Activated CD8-positive, alpha-beta memory T cell treated with anti-CD3 and anti-CD28 coated beads, Interleukin-2, amount 10 ng/mL, durations not matched to agents 7 days and 5 days (primary cell): ENCODE measurements around the gene EZH1. TPM values are rescaled to one million over a fixed set of nuclear protein-coding genes. Genes with fewer than 3 reads are reported as not detected.
A peak's percentile ranks its signal among the peaks of the same experiment; 100 is the strongest.
"Not testable (repeated sequence)": the region's sequence is repeated elsewhere in the genome, so short reads cannot be mapped to it uniquely, and the experiment has no call there.

Source experiments
- ATAC-seq: fragments of 150-1000 bp; cut with Tn5 transposase; one replicate; pipeline ENCODE4 v1.10.0; 2021; ENCODE audit warnings: moderate library complexity
- CTCF ChIA-PET: fragments of 350-600 bp; sonication (Branson Sonifier 250); formaldehyde crosslinking; loops from one replicate; lab custom pipeline; 2021; ENCODE audit warnings: antibody characterized with exemption; lab: Charles Lee
- DNase-seq: peaks from one replicate; pipeline ENCODE4 v3.0.0-alpha.2; 2020
- H3K27ac Mint-ChIP-seq: one replicate; pipeline ENCODE4 v1.8.0; 2021; ENCODE audit warnings: mild to moderate bottlenecking, mixed read lengths
- H3K27me3 Mint-ChIP-seq: one replicate; pipeline ENCODE4 v1.8.0; 2021; ENCODE audit warnings: mixed read lengths
- H3K36me3 Mint-ChIP-seq: one replicate; pipeline ENCODE4 v1.8.0; 2021; ENCODE audit warnings: mild to moderate bottlenecking, mixed read lengths
- H3K4me1 Mint-ChIP-seq: one replicate; pipeline ENCODE4 v1.8.0; 2021; ENCODE audit warnings: mixed read lengths
- H3K4me3 Mint-ChIP-seq: one replicate; pipeline ENCODE4 v1.8.0; 2021; ENCODE audit warnings: mild to moderate bottlenecking, moderate library complexity, mixed read lengths
- H3K9me3 Mint-ChIP-seq: one replicate; pipeline ENCODE4 v1.8.0; 2022; ENCODE audit warnings: low read depth, mixed read lengths
- total RNA-seq, 2 experiments: library from RNA; stranded (reverse); gene quantifications; one replicate each; pipeline ENCODE4 v1.2.3, GENCODE V29; 2021

Gene EZH1
- total RNA-seq, 2 experiments from 2014 or later: 39.9 to 46.5 TPM

DNA sequence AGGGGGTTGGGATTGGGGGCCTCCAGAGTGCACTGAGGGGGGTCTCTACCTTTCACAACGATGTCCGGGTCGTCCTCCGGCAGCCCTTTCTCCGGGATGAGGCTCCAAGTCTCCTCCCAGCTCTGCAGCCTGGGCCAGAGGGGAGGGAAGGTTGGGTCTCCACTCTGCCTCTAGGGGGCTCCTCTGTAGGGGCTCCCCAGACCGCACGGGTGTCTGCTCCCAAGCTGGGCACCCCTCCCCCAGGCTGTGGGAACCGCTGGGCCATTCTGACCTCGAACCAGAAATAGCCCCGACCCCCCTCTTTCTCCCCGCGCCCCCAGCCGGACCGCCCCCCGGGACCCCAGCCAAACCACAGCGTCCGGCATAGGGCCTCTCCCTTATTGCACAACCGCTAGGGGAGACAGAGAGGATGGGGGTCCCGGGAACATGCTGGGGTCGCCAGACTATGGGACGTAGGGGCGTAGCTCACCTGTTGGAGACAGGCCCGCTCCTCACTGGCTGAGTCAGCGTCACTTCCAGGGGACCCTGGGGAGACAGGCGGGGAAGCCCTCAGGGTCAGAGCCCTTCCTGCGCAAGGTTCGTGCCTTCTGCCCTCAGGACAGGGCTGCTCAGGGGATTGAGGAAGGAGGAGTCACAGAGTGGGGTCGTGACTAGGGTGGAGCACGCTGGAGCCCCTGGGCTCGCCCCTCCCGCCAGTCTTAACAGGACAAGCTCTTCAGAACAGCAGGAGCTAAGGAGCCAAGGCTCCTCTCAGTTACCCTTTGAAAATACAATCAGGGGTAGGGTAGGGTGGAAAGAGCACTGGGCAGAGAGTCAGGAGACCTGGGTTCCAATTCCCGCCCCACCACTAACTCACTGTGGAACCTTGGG is 70.7 kb downstream of the EZH1 start:
- Mint-ChIP-seq H3K4me3 (no peak overlapping the region), H3K27me3 (peaks cover 57% of the 10 kb centered on the region)

DNA sequence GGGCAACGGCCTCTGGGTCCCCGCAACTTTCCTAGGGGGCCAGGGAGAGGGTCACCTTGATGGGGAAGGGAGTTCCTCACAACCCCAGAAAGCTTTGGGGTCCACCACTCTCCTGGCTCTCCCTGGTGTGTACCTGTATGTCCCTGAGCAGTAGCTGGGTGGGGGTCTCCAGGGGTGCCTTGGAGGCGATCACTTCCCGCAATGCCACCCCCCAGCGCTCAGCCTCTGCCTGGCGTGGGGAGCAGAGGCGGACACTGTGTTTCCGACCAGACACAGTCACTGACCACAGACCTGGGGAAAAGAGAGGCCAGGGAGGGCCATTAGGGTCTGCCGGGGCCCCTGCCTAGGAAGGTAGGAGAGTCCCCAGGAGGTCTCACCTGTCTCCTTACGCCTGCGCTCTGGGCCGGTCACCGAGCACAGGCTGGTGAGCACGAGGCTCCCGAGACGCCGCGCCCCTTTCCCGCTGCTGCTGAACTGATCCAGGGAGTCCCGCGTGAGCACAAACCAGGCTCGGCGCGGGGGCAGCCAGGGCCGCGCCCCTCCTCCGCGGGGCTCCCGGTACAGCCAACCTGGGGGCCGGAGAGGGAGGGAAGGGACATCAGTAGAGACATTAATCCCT is 71.5 kb downstream of the EZH1 start:
- peaks cover 1% of the 10 kb centered on the region for H3K36me3 Mint-ChIP-seq
- ATAC-seq (no peak), DNase-seq (no peak)
- CTCF ChIA-PET: interaction anchor here (1.0 to 2.0 kb wide), 6 partner anchors 10 to 95 kb away, joined by 3 to 10 read pairs (median 5); partner anchors contain the start of genes RETREG3, TUBG1 and TUBG2
- H3K9me3 Mint-ChIP-seq: no peaks in the 10 kb centered on the region
- H3K27me3 Mint-ChIP-seq: peaks cover 60% of the 10 kb centered on the region
- H3K27ac Mint-ChIP-seq: no peak overlapping the region
- H3K4me3 Mint-ChIP-seq: no peak overlapping the region
- peaks cover 42% of the 10 kb centered on the region for H3K4me1 Mint-ChIP-seq

More for the DNA sequence above, 70.7 kb downstream of the EZH1 start:
- Mint-ChIP-seq H3K9me3 (no peaks in the 10 kb centered on the region), H3K27ac (no peak overlapping the region), H3K4me1 (peaks cover 46% of the 10 kb centered on the region), H3K36me3 (peaks cover under 1% of the 10 kb centered on the region)
- CTCF ChIA-PET: interaction anchor here (1.7 to 2.0 kb wide), 4 partner anchors 9 to 96 kb away, joined by 4 to 10 read pairs (median 5); partner anchors contain the start of genes RETREG3, TUBG1 and TUBG2
- DNase-seq (no peak), ATAC-seq (no peak)

DNA sequence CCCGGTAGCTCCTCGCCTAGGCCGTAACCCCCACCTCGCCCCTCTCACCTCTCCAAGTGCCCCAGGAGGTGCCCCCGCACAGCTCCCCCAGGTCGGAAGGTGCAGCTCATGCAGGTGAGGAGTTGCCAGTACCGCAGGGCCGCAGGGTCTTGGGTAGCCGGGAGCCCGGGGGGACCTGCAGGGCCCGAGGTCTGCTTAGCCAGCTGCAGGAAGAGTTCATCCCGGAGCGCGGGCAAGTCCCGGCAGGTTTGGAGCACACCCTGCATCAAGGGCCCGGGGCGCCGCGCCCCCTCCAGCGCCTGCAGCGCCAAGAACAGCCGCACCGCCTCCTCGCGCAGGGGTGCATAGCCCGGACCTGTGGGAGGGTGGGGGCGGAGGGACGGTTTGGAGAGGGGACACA is 72.8 kb downstream of the EZH1 start:
- Mint-ChIP-seq H3K4me1 (peaks cover 34% of the 10 kb centered on the region), H3K27me3 (peaks cover 60% of the 10 kb centered on the region)
- CTCF ChIA-PET: interaction anchor here (0.6 to 2.2 kb wide), 6 partner anchors 10 to 93 kb away, joined by 3 to 16 read pairs (median 4); partner anchors contain the start of genes RETREG3 and TUBG2

DNA sequence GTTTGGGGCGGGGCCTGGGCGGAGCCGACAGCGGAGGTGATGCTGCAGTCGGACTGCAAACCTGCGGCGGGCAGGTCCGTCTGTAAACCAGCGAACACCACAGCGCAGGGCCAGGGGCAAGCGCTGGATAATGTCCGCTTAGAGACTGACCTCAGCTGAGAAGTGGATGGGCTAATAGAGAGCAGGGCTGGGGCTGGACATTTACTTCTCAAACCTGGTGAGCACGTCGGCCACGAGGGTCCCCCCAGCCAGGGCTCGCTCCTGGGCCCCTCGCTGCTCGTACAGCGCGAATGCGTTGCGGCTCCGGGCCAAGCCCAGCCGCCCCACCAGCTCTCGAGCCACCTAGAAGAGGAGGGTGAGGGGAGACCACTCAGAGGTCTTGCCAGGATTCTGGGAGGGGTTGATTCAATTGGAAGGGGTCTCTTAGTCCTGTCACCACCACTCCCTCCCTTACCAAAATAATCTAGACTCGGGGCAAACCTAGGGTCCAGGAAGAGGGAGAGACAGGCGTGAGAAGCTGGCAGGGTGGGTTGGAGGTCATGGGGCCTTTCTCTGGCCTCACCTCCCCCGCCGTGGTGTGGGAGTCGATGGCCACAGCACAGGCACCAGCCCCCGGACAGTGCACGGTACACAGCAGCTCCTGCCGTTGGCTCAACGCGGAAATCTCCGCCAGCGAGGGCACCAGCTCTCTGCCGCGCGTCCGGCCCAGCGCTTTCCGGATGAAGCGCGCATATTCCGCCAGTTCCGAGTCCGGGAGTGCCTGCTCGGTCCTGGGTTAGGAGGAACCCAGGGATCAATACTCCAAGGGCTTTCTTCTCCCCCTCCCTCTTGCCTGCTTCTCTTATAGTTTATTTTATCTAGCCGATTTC is 73.8 kb downstream of the EZH1 start:
- no peak for DNase-seq
- peaks cover 1% of the 10 kb centered on the region for H3K36me3 Mint-ChIP-seq
- H3K9me3 Mint-ChIP-seq: no peaks in the 10 kb centered on the region
- H3K27me3 Mint-ChIP-seq: peaks cover 56% of the 10 kb centered on the region
- peak overlapping the region; percentile 52 for H3K4me3 Mint-ChIP-seq
- H3K4me1 Mint-ChIP-seq: peaks cover 28% of the 10 kb centered on the region
- CTCF ChIA-PET: interaction anchor here (0.6 to 2.2 kb wide), 4 partner anchors 8 to 92 kb away, joined by 3 to 16 read pairs (median 6); partner anchors contain the start of gene RETREG3
- ATAC-seq: no peak
- H3K27ac Mint-ChIP-seq: no peak overlapping the region

More for the DNA sequence above, 72.8 kb downstream of the EZH1 start:
- H3K9me3 Mint-ChIP-seq: no peaks in the 10 kb centered on the region
- ATAC-seq (no peak), DNase-seq (no peak)
- no peak overlapping the region for H3K4me3 Mint-ChIP-seq
- no peak overlapping the region for H3K27ac Mint-ChIP-seq
- peaks cover 1% of the 10 kb centered on the region for H3K36me3 Mint-ChIP-seq

DNA sequence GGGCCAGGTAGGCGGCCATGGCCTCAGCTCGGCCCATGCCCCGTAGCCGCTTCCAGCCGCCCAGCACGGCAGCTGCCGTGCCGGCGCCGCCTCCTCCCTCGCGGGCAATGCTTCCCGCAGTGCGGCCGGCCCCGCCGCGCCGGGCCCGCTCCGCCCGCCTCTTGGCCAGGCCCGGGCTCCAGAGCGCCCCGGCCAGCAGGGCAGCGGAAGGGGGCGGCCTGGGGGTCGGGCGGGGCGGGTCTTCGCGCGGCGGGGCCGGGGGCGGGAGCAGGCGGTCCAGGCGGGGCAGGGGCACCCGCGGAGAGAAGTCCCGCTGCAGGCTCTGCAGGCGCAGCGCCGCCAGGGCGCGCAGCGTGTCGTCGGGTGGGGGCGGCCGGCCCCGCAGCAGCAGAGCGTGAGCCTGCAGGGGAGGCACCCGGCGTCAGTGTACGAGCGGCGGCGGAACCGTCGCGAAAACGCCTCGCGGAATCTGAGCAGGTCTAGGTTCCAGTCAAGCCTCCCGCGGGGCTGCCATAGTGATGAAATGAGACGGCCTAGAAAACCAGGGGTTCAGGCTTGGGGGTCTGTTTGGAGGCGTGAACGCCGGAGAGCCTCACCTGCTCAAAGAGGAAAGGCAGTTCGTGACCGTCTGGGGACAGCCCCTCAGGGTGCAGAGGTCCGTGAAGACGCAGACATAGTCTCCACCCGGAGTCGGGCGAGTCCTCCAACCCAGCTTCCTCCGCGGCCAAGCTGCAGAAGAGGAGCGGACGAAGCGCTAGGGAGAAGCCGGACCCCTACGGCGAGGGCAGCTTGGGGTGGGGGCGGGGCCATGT is 74.7 kb downstream of the EZH1 start:
- ATAC-seq: peak; percentile 69
- peaks cover 1% of the 10 kb centered on the region for H3K36me3 Mint-ChIP-seq
- CTCF ChIA-PET: interaction anchor here (0.6 to 1.9 kb wide), 6 partner anchors 9 to 305 kb away, joined by 3 to 16 read pairs (median 4); partner anchors contain the start of genes CCR10 and TUBG2
- no peak overlapping the region for H3K27ac Mint-ChIP-seq
- peak overlapping the region; percentile 52 for H3K4me3 Mint-ChIP-seq
- peaks cover 23% of the 10 kb centered on the region for H3K4me1 Mint-ChIP-seq
- H3K27me3 Mint-ChIP-seq: peaks cover 51% of the 10 kb centered on the region
- no peaks in the 10 kb centered on the region for H3K9me3 Mint-ChIP-seq
- no peak for DNase-seq

DNA sequence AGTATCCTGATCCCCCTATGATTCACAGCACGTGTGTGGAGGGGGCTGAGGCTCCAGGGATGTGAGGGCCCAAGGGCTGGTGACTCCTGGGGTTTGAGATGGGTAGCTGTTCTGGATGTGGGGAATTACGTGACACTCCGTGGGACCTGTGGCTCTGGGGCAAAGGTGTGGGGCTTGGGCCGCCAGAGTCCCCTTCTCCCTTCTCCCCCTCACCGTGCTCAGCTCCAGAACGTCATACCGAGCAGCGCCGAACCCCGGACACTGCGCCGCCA is 75.2 kb downstream of the EZH1 start:
- H3K4me3 Mint-ChIP-seq: no peak overlapping the region
- H3K4me1 Mint-ChIP-seq: peaks cover 21% of the 10 kb centered on the region
- H3K36me3 Mint-ChIP-seq: peaks cover 1% of the 10 kb centered on the region
- H3K27me3 Mint-ChIP-seq: peaks cover 45% of the 10 kb centered on the region
- no peaks in the 10 kb centered on the region for H3K9me3 Mint-ChIP-seq
- H3K27ac Mint-ChIP-seq: no peak overlapping the region
- DNase-seq (no peak), ATAC-seq (no peak)
- CTCF ChIA-PET: interaction anchor here (0.6 to 1.9 kb wide), 7 partner anchors 9 to 304 kb away, joined by 3 to 7 read pairs (median 3); partner anchors contain the start of genes CCR10 and TUBG2

DNA sequence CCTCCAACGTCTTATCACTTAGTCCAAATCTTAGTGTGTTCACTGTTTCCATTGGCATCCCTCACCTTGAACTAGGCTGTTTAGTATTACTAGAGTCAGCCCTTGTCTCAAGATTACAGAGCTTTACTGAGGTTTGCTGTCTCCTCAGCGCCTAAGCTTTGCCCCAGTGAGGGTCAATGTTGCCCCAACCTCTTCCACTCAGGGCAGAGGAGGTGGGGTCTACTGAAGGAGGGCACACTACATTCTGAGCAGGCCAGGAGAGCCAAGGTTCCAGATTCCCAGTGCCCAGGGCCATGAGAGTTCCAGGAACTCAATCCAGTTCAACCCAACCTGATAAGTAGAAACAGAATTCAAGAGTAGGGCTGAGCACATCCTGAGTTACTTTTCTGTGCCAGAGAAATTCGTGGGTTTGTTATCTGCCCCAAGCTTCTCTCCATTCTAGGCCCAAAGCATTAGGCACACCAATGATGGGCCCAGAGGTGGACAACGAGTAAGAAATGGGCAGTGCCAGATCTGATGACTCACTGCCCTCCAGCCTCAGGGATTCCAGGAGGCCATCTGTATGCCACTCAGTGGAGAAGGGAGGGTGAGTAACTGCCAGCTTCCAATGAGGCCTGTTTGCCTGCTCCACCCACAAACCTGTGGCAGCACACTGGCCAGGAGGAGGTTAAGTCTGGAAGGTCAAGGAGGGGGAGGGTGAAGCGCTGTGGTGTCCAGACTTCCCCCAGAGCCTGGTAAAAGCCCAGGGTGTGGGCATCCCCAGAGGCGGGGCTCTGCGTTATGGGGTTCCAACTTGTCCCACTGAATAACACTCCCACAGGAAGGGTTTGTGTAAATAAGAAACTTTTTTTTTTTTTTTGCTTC is 77.5 kb downstream of the EZH1 start:
- Mint-ChIP-seq H3K9me3 (no peaks in the 10 kb centered on the region), H3K27me3 (peaks cover 29% of the 10 kb centered on the region), H3K4me3 (no peak overlapping the region), H3K36me3 (peaks cover 3% of the 10 kb centered on the region), H3K4me1 (peaks cover 16% of the 10 kb centered on the region), H3K27ac (no peak overlapping the region)
- DNase-seq: no peak
- ATAC-seq: no peak
- CTCF ChIA-PET: interaction anchor here (1.0 to 1.2 kb wide), 3 partner anchors 9 to 96 kb away, joined by 3 to 4 read pairs (median 4); partner anchors contain the start of genes CCR10 and PLEKHH3

DNA sequence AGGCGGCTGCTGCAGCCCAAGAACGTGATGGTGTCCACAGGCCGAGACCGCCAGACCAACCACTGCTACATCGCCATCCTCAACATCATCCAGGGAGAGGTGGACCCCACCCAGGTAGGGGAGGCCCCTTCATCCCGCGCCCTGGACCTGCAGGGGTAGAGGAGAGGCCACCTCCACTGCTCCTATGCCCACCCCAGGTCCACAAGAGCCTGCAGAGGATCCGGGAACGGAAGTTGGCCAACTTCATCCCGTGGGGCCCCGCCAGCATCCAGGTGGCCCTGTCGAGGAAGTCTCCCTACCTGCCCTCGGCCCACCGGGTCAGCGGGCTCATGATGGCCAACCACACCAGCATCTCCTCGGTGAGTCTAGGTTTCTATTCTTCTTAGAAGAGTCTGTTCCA is 78.7 kb downstream of the EZH1 start:
- H3K4me1 Mint-ChIP-seq, DNase-seq, ATAC-seq, H3K4me3 Mint-ChIP-seq, H3K36me3 Mint-ChIP-seq, H3K9me3 Mint-ChIP-seq, H3K27ac Mint-ChIP-seq: not testable (repeated sequence)
- H3K27me3 Mint-ChIP-seq: peaks cover 20% of the 10 kb centered on the region
- CTCF ChIA-PET: interaction anchor here (1.0 to 1.2 kb wide), 3 partner anchors 11 to 97 kb away, joined by 3 to 4 read pairs (median 3); partner anchors contain the start of gene PLEKHH3

DNA sequence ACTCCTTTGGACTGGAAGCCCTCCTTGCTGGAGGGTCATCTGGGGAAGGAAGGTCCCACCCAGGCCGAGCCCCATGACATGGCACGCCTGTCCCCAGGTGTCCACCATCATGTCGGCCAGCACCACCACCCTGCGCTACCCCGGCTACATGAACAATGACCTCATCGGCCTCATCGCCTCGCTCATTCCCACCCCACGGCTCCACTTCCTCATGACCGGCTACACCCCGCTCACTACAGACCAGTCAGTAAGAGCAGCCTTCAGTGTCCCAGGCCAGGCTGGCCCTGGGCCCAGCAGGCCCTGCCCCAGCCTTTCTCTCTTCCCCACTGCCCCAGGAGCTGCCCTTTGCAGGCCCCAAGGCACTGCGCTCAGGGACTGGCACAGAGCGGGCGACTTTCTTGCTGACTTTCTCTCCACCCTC is 79.2 kb downstream of the EZH1 start:
- Mint-ChIP-seq H3K27me3 (peaks cover 14% of the 10 kb centered on the region), H3K9me3 (no peaks in the 10 kb centered on the region), H3K27ac (no peak overlapping the region), H3K4me3 (no peak overlapping the region), H3K36me3 (peaks cover 3% of the 10 kb centered on the region), H3K4me1 (peaks cover 4% of the 10 kb centered on the region)
- no peak for DNase-seq
- ATAC-seq: no peak
- CTCF ChIA-PET: interaction anchor here (1.1 kb wide), 1 partner anchor 15 kb away, joined by 3 read pairs; no protein-coding TSS in a partner anchor

DNA sequence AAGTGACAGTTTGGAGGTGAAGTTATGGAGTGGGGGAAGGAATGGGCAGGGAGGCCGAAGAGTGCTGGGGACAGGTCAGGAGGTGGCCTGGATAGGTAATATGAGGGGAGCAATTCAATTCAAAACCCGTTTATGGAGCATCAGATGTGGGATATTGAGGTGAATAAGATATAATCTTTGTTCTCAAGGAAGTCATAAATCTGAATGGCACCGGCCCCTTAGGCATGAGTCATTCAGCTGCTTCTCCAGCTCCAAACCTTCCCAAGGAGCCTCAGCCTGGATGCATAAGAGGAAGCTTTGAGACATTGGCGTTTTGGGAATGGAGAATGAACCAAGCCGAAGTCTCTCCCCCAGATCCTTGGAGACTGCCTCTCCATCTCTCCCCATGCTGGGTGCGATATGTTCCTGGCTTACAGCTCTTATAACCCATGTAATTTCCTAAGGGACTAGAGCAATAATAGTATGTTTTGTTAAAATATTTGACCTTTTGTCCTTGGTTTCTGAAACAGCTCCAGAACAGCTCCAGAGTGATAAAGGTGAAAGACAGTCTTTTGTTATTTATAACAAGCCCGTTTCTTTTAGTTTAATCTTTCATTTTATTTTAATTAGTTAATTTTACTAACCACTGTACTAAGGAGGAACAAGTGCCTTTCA is 84.0 kb downstream of the EZH1 start:
- no peak for ATAC-seq
- Mint-ChIP-seq H3K4me3 (no peak overlapping the region), H3K36me3 (peaks cover 4% of the 10 kb centered on the region), H3K4me1 (peaks cover 15% of the 10 kb centered on the region), H3K27ac (no peak overlapping the region), H3K27me3 (peaks cover 5% of the 10 kb centered on the region), H3K9me3 (no peaks in the 10 kb centered on the region)
- CTCF ChIA-PET: interaction anchor here (1.0 to 1.5 kb wide), 3 partner anchors 8 to 83 kb away, joined by 3 to 5 read pairs (median 3); no protein-coding TSS in a partner anchor
- DNase-seq: no peak

DNA sequence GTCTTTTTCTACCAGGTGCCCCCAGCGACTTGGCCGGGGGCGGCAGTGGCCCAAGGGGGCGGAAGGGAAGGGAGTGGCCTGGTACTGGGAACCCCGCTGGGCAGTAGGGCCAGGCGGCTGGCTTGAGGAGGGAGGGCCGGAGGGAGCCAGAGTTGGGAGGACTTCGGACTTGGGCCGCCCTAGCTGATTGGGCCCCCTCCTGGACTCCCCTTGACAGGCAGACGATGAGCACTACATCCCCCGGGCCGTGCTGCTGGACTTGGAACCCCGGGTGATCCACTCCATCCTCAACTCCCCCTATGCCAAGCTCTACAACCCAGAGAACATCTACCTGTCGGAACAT is 84.9 kb downstream of the EZH1 start:
- not testable (repeated sequence) for H3K9me3 Mint-ChIP-seq, DNase-seq, H3K36me3 Mint-ChIP-seq, H3K4me3 Mint-ChIP-seq, ATAC-seq, H3K27ac Mint-ChIP-seq, H3K27me3 Mint-ChIP-seq
- CTCF ChIA-PET: interaction anchor here (1.1 to 1.6 kb wide), 3 partner anchors 14 to 82 kb away, joined by 3 to 5 read pairs (median 5); no protein-coding TSS in a partner anchor
- H3K4me1 Mint-ChIP-seq: peaks cover 18% of the 10 kb centered on the region
